ENCODE measurements around the gene EEFSEC.

EEFSEC gene

DNA sequence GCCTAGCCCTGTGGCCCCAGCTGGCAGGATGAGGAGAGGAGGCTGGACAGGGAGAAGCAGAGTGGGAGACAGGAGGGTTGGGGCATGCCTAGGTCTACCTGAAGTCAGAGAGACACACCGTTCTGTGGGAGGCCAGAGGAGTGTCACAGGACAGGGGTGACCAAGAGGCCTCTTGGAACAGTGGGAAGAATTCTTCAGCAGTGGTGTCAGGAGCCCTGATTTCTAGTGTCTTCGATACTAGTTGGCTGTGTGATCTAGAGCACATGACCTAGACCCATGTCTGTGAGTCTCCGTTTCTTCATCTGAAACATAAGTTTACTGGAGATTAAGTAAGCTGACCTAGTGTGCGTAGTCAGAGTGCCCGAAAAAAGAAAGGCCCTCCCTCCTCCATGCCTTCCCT is 92.2 kb downstream of the EEFSEC start:
- no peak for DNase-seq

DNA sequence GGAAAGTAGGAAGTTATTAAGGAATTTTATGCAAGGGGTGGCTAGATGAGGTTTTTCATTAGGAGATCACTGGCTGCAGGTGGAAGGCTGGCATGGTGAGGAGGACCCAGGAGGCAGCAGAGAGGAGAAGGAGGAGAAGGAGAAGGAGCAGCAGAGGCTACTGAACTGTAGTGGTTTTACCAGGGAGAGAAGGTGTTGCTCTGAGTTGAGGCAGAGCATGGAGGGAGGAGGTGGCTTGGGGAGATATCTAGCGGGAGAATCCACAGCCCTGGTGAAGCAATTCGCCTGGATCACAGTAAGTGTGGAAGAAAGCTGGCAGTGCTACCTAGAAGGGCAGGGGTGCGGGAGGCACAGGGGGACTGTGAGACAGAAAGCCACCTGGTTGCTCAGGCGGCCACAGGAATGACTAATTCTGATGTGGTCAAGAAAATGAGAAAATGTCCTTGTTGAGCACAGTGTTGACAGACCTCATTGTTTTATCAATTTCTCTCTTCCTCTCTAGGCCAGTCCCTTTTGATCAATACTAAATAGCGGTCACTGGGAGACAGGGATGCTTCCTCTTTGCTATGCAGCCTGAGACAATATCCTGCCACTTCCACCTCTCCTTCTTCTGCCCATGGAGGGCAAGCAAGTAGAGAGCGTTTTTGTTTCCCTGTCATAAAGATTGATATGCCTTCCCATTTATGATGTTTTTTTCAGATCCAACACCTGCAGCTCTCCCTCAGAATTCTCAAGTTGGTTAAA is 94.6 kb downstream of the EEFSEC start:
- DNase-seq: no peak

DNA sequence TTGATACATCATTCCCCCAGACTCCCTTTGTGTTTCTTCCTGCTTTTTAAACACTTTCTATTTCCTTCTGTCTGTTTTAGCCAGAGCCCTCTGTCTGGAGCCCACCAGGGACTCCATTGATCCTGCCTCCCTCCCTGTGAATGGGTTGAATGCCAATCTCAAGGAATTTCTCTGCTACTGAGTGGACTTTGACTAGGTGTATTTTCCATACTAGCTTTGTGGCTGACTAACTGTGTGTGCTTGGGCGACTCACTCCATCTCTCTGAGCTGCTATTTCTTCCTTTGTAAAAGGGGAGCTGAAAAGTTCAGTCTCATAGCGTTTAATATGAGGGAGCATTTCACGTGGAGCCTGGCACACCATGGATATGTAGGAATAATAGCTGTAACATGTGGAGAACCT is 98.8 kb downstream of the EEFSEC start:
- DNase-seq: no peak

GRCh38 chr3:128253150-128253549 is 99.9 kb downstream of the EEFSEC start:
- DNase-seq: no peak

DNA sequence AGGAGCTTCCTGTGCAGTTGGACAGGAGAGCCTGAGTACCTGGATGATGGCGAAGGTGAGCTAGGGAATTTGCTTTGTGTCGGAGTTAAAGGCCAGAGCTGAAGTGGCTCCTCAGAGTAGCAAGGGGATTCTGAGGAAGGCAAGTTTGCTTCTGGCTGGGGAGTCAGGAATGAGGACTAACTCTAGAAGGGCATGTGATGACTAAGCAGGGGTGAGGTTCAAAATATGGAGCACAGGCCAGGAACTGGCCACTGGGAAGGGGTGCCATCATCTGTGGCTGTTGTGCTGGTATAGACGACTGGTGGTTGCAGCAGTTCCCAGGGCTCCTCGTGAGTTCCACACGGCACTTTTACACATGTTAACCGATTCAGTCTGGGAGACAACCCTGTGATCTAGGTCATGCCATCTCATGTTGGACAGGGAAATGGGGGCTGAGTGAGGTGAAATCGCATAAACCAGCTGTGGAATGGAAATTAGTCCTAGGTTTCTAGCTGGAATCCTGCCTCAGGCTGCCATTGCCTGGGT is 100.8 kb downstream of the EEFSEC start:
- DNase-seq: no peak

GRCh38 chr3:128254967-128255366 is 101.7 kb downstream of the EEFSEC start:
- no peak for DNase-seq

- no peak for DNase-seq
These were observed 102.8 kb downstream of the EEFSEC start for GRCh38 chr3:128256131-128256530.

DNA sequence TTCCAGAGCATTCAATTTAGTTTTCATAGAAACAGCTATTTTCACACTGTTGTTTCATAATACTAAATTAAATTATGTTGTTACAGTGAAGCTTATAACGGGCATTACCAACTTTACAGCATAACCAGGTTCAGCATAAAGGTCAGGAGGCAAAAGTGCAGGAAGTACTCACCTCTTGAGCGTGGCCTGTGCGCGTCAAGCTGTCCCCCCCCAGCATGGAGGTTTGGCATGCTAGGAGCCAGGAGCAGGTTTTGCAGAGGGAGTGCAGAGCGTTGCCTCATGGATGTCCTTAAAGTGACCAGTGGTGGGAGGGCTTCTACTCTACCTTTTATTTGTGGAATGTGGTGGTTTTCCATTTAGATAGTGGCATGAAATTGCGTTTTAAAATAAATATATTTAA is 104.4 kb downstream of the EEFSEC start:
- no peak for DNase-seq

GRCh38 chr3:128260275-128260674 is 107.0 kb downstream of the EEFSEC start:
- no peak for DNase-seq

- DNase-seq: no peak
These were observed 109.2 kb downstream of the EEFSEC start for GRCh38 chr3:128262457-128262856.

DNA sequence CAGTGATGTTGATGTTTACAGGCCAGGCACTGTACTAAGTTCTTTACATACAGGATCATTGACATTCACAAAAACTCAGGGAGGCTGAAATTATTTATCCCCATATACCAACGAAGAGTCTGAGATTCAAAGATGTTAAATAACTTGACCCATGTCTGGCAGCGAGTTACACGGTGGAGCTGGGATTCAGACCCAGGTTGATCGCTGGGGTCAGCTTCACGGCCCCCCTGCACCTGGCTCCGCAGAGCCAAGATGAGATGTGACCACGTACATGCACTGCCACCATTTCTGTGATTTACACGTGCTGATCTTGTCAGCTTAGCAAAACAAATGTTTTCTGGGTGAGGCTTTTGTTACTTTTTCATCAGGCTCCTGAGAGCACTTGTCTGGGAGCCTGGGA is 109.8 kb downstream of the EEFSEC start:
- no peak for DNase-seq

DNA sequence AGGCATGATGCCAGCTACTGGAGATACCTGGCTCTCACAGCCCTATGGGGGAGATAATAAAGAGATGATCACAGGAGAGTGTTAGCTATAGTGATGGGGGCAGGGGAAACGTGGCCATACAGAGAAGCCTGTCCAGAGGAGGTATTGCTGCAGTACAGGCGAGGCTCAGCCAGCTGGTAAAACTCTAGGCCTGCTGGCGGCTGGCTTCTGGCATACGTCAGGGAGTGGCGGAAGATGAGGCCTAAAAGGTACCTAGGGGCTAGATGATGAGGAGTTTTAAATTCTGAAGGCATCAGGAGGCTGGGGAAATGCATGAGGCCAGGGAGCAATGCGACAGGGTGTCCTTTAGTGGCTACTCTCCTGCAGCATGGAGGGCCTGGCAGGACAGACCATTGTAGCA is 110.7 kb downstream of the EEFSEC start:
- DNase-seq: no peak

DNA sequence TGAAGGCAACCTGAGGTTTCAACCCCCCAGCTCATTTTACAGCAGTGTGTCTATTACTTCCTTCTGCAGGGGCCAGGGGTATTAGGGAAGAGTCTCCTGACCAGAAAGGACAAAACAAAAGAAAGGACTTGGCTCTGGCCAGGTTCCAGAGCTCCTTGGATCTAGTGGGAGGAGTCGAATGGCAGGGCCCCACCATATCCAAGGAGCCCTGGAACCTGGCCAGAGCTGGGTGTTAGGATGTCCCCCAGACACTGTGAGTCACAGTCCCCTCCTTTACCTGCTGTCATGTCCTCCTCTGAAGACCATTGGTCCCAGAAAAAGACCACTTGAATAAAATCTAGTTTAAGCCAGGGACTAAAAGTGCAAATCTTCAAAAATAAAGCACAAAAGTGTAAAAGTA is 113.2 kb downstream of the EEFSEC start:
- no peak for DNase-seq

GRCh38 chr3:128267541-128267940 is 114.3 kb downstream of the EEFSEC start:
- DNase-seq: no peak

- no peak for DNase-seq
These were observed 115.9 kb downstream of the EEFSEC start for GRCh38 chr3:128269006-128269775.

- no peak for DNase-seq
These were observed 116.5 kb downstream of the EEFSEC start for GRCh38 chr3:128269796-128270195.

GRCh38 chr3:128270559-128271492 is 117.5 kb downstream of the EEFSEC start:
- DNase-seq: no peak

GRCh38 chr3:128271536-128272332 is 118.5 kb downstream of the EEFSEC start:
- DNase-seq: no peak

- no peak for DNase-seq
These were observed 120.0 kb downstream of the EEFSEC start for GRCh38 chr3:128273109-128273840.

DNA sequence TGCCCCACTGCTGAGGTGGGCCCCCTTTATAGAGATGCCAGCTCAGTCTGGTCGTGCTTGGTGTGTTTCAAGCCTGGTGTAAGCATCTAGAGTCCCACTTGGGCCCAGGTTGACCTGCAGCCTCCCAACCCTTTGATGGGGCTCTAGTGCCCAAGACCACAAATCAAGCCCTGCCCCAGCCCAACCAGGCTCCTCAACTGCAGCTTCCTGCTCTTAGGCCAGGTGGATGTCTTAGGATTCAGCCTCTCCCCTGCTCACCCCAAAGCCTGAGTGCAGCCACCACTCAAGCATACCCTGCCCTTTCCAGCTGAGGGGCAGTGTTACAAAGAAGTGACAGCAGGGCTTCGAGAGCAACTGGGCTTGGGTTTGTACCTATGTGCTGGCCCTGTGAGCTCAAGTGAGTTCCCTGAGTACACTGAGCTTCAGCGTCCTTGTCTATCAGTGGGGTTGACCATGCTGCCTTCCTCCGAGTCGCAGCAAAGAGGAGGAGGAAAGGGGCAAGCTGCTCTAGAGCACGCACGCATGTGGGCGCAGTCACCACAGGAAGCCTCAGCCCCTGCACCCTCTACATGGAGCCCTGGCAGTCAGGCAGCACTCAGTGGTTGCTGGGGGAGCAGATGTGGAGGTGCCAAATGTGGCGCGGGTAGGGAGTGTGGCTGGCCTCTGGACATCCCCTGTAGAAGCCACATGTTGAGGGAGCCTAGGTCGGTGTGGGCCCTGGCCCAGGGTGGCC is 120.7 kb downstream of the EEFSEC start:
- no peak for DNase-seq

GRCh38 chr3:128274837-128275236 is 121.6 kb downstream of the EEFSEC start:
- DNase-seq: no peak

Data from activated CD4-positive, alpha-beta T cell treated with anti-CD3 and anti-CD28 coated beads, Interleukin-2, amount 50 U/mL, for 16 hours (primary cell).